HCT116 (cell line): ENCODE measurements around the gene SLC2A4. TPM values are rescaled to one million over a fixed set of nuclear protein-coding genes. Genes with fewer than 3 reads are reported as not detected.

Experiments used
- ATAC-seq: fragments of 200-7000 bp; cut with Tn5 transposase; 2 replicates; pipeline ENCODE4 v1.9.1; 2020; ENCODE audit warnings: mild to moderate bottlenecking, moderate library complexity
- BruUV-seq: library from RNA; stranded (reverse); fragments of 400-500 nt; replicated peaks from 2 replicates; lab custom pipeline; 2021; lab: Mats Ljungman, UMichigan
- CTCF ChIA-PET: fragments of 300-600 bp; sonication (Branson Sonifier 250); formaldehyde crosslinking; loops from one replicate; lab custom pipeline; 2021; ENCODE audit warnings: antibody characterized with exemption; lab: Charles Lee
- POLR2A ChIA-PET: fragments of 300-600, 350-600 bp; sonication (Branson Sonifier 250); formaldehyde crosslinking; loops from one replicate; lab custom pipeline; 2021; ENCODE audit warnings: antibody characterized with exemption; lab: Charles Lee
- RAD21 ChIA-PET, 2 experiments: fragments of 300-600 bp; sonication (Branson Sonifier 250); formaldehyde crosslinking; loops; one replicate each; lab custom pipeline; 2023; ENCODE audit warnings: low total read pairs in 2 of 2; ENCODE audit not compliant: uncharacterized antibody in 2 of 2, unreplicated experiment in 2 of 2, low non-redundant PET in 1 of 2; lab: Charles Lee
- DNase-seq: peaks from one replicate; pipeline ENCODE4 v3.0.0-alpha.2; 2010; ENCODE audit warnings: low read depth, low spot score
- H2AFZ ChIP-seq: fragments of 200-600 bp; shearing (Covaris generic), sonication (generic); 2 replicates; pipeline ENCODE4 v1.6.1; 2017; ENCODE audit warnings: low read depth, mixed run types, mixed read lengths, antibody characterized with exemption, low read length; ENCODE audit not compliant: poor library complexity, severe bottlenecking
- H3K27ac ChIP-seq: 2 replicates; pipeline ENCODE4 v1.5.1; 2012; ENCODE audit warnings: low read depth, low read length
- H3K27me3 ChIP-seq: fragments of 200-600 bp; sonication (generic); 2 replicates; pipeline ENCODE4 v1.6.1; 2016; ENCODE audit warnings: mixed run types, low read length, mixed read lengths; ENCODE audit not compliant: insufficient read depth
- H3K36me3 ChIP-seq, 2 experiments: fragments of 200-500 bp in 1 of 2; fragments of 200-600 bp in 1 of 2; sonication (Bioruptor generic) in 1 of 2; sonication (generic) in 1 of 2; 2 replicates each; pipeline versions ENCODE4 v1.5.1 to v1.6.1; 2014 to 2016; ENCODE audit warnings: low read length in 2 of 2, inconsistent platforms in 1 of 2, mixed read lengths in 1 of 2, mixed run types in 1 of 2; ENCODE audit not compliant: insufficient read depth in 2 of 2, control insufficient read depth in 1 of 2
- H3K4me1 ChIP-seq, 2 experiments: fragments of 200-600 bp in 1 of 2; sonication (generic) in 1 of 2; 2 replicates each; pipeline versions ENCODE4 v1.5.1 to v1.6.1; 2012 to 2017; ENCODE audit warnings: low read length in 2 of 2, inconsistent platforms in 1 of 2, mild to moderate bottlenecking in 1 of 2, mixed read lengths in 1 of 2, mixed run types in 1 of 2, moderate library complexity in 1 of 2; ENCODE audit not compliant: insufficient read depth in 2 of 2, control insufficient read depth in 1 of 2
- H3K4me2 ChIP-seq: fragments of 200-600 bp; sonication (generic); 2 replicates; pipeline ENCODE4 v1.6.1; 2017; ENCODE audit warnings: mixed run types, low read length, mixed read lengths
- H3K4me3 ChIP-seq, 2 experiments: fragments of 200-600 bp in 1 of 2; sonication (generic) in 1 of 2; replicated peaks in 1 of 2; 2 replicates each; pipeline ENCODE4 v1.5.1; 2011 to 2016; ENCODE audit warnings: low read length in 2 of 2, control low read depth in 1 of 2, low read depth in 1 of 2, mild to moderate bottlenecking in 1 of 2, mixed read lengths in 1 of 2, mixed run types in 1 of 2
- H3K79me2 ChIP-seq: fragments of 200-600 bp; sonication (generic); 2 replicates; pipeline ENCODE4 v1.6.1; 2017; ENCODE audit warnings: mild to moderate bottlenecking, mixed run types, low read length, moderate library complexity, mixed read lengths; ENCODE audit not compliant: insufficient read depth
- H3K9ac ChIP-seq: fragments of 200-600 bp; sonication (generic); 2 replicates; pipeline ENCODE4 v1.6.1; 2016; ENCODE audit warnings: low read length, mixed read lengths
- H3K9me2 ChIP-seq: fragments of 200-600 bp; sonication (generic), shearing (Covaris generic); 2 replicates; pipeline ENCODE4 v1.6.1; 2017; ENCODE audit warnings: mixed run types, mild to moderate bottlenecking, moderate library complexity; ENCODE audit not compliant: insufficient read depth
- H3K9me3 ChIP-seq, 2 experiments: fragments of 200-500 bp in 1 of 2; fragments of 200-600 bp in 1 of 2; sonication (Bioruptor generic) in 1 of 2; sonication (generic) in 1 of 2; 2 replicates each; pipeline ENCODE4 v1.6.1; 2014 to 2017; ENCODE audit warnings: low read length in 2 of 2, mixed read lengths in 2 of 2, inconsistent platforms in 1 of 2, low read depth in 1 of 2, mild to moderate bottlenecking in 1 of 2, mixed run types in 1 of 2, moderate library complexity in 1 of 2; ENCODE audit not compliant: control insufficient read depth in 1 of 2, insufficient read depth in 1 of 2
- H4K20me1 ChIP-seq: fragments of 200-600 bp; sonication (generic), shearing (Covaris generic); 2 replicates; pipeline ENCODE4 v1.6.1; 2017; ENCODE audit warnings: mixed run types, mild to moderate bottlenecking, moderate library complexity; ENCODE audit not compliant: insufficient read depth
- EGR1 ChIP-seq: IDR thresholded peaks from 2 replicates; pipeline ENCODE4 v1.6.1; 2012; ENCODE audit warnings: low read depth
- EZH2 ChIP-seq: fragments of 200-600 bp; sonication (generic); IDR thresholded peaks from 2 replicates; pipeline ENCODE4 v1.6.1; 2017; ENCODE audit warnings: antibody characterized with exemption, mixed run types
- POLR2A ChIP-seq: IDR thresholded peaks from 2 replicates; pipeline ENCODE4 v1.7.0; 2011; ENCODE audit warnings: borderline replicate concordance; ENCODE audit not compliant: insufficient read depth, insufficient read length; ENCODE audit errors: extremely low read depth
- POLR2AphosphoS5 ChIP-seq: IDR thresholded peaks from 2 replicates; pipeline ENCODE4 v1.6.1; 2011; ENCODE audit warnings: mild to moderate bottlenecking, low read depth, low read length, moderate library complexity
- SIN3A ChIP-seq: IDR thresholded peaks from 2 replicates; pipeline ENCODE4 v1.6.1; 2012; ENCODE audit warnings: low read depth
- SP1 ChIP-seq: IDR thresholded peaks from 2 replicates; pipeline ENCODE4 v1.6.1; 2012; ENCODE audit warnings: low read depth
- ZFX ChIP-seq: fragments of 450-650 bp; IDR thresholded peaks from 2 replicates; pipeline ENCODE4 v1.6.1; 2017
- intact Hi-C: fragments of 100-400 bp; cut with micrococcal nuclease; formaldehyde crosslinking; loops from 2 replicates; pipeline ENCODE4 v1.10.0; 2022
- total RNA-seq: library from RNA; stranded (reverse); gene quantifications from one replicate; pipeline ENCODE4 v1.2.1, GENCODE V29; 2021; ENCODE audit not compliant: unreplicated experiment
- TF ChIP-seq, protein P1 (sequence below): IDR thresholded peaks from 2 replicates; pipeline ENCODE4 v1.6.1; 2012

Gene SLC2A4
- total RNA-seq, 1 experiment from 2014 or later, result 2.5 TPM

DNA sequence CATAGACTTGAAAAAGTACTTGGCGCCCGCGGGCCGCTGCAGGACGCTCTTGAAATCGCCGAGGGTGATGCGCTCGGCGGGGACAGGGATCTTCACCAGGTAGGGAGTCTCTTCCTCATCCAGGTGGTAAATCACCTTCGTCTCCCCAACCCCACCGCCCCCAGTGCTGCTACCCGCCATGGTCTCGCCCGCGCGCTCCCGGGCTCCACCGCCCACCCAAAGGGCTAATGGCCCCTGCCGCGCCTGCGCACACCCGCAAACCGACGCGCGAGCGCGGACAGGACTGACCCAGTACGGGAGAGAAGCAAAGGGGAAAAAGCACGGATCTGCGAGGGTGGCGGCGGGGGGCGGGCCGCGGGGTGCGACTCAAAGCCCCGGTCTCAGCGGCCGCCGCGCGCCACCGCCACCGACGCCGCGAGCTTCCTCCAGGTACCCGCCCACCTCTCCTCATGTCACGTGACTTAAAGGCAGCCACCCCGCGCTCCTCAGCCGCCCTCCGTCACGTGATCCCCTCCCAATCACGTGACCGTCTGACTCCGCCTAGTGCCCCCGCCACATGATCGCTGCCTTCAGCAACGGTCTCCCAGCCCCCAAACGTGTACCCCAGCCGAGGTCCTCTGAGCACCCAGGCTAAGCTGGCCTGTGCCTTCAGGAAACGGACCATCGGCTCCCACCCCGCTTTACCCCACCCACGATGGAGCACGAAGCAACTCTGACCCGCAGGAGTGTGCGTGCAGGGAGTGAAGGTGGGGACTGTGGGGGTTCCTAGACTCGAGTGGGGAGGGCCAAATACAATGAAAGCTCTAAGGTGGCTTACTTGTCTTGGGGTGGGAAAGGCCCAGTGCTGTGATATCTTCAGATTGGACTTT lies 47.2 kb upstream of the SLC2A4 start, which contains the start of gene DVL2 (continued):
- TF ChIP-seq, protein P1, sequence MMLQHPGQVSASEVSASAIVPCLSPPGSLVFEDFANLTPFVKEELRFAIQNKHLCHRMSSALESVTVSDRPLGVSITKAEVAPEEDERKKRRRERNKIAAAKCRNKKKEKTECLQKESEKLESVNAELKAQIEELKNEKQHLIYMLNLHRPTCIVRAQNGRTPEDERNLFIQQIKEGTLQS, result no peak
- TF ChIP-seq POLR2AphosphoS5 (peak; percentile 94), ZFX (peak; percentile 43; the same call in 1 of the 2 replicates), EGR1 (peak; percentile 82), POLR2A (peak; percentile 69), EZH2 (no peak), SP1 (peak; percentile 74), SIN3A (peak; percentile 97)

DNA sequence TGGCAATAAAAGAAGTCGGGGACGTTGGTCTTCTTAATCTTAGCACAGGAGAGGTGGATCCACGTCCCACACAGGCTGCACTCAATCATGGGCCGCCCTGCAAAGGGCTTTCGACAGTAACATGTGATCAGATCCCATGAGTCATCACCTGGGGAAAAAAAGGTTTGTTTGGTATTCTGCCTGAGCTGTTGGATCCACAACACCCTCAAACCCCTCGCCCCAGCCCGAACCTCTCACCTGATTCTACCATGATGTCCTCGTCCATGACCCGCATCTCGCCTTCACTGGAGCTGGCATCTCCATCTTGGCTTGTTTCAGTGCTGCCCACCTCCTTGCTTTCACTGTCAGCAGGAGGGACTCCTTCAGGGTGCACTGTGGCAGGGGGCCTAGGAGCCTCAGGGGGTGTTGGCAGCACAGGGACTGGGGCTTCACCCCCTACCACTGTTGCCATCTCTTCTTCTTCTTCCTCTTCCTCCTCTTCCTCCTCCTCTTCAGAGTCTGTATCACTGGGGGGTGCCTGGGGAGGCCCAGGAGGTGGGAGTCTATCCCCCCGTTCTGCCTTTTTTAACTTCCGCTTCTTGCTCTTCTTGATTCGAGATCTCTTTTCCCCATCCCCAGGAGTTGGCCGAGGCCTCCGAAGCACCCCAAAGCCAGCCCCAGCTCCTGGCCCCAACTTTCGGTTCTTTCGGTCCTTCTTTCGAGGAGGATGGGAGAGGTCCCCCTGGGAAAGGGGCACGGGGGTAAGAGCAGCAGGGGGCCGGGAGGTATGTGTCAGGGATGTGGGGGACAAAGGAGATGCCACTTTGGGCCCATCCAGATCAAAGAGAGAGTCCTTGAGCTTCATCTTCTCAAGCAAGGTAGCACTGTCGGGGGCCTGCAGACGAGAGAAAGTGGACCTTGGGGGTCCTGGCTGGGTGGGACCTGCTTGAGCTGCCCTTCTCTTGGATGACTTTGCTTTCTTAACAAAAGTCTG lies 45.5 kb upstream of the SLC2A4 start:
- peak overlapping the region; percentile 83; the same call in 1 of the 2 replicates for H3K4me2 ChIP-seq
- peaks cover 38 to 67% of the 10 kb centered on the region in 2 experiments for H3K4me1 ChIP-seq
- ChIA-PET POLR2A (interaction anchor here (0.7 to 2.6 kb wide), 2 partner anchors 16 to 73 kb away, joined by 3 to 19 read pairs; partner anchors contain the start of genes ACADVL and DLG4), RAD21 (interaction anchor here in 1 of 2 experiments (1.1 kb wide), 1 partner anchor 15 kb away, joined by 3 read pairs; no protein-coding TSS in a partner anchor), CTCF (interaction anchor here (1.8 kb wide), 1 partner anchor 15 kb away, joined by 5 read pairs; no protein-coding TSS in a partner anchor)
- H3K36me3 ChIP-seq, result peaks cover 24 to 32% of the 10 kb centered on the region in 2 experiments
- no peak for TF ChIP-seq EZH2
- TF ChIP-seq EGR1, result no peak
- peak; percentile 26; the same call in 1 of the 2 replicates for TF ChIP-seq POLR2AphosphoS5
- intact Hi-C loops, result no loop called here
- peak overlapping the region; percentile 92 for H3K27ac ChIP-seq
- DNase-seq (no peak), ATAC-seq (no peak)
- H3K9me2 ChIP-seq, result no peaks in the 10 kb centered on the region
- no peaks in the 10 kb centered on the region for H3K9me3 ChIP-seq
- H3K27me3 ChIP-seq, result no peaks in the 10 kb centered on the region
- no peak overlapping the region for H3K9ac ChIP-seq
- H4K20me1 ChIP-seq, result peaks cover 4% of the 10 kb centered on the region; the same call in 1 of the 2 replicates
- H3K79me2 ChIP-seq, result peaks cover 80% of the 10 kb centered on the region
- no peak overlapping the region for H3K4me3 ChIP-seq
- BruUV-seq, result no TSS peak
- H2AFZ ChIP-seq, result no peak overlapping the region
